PC-9 (cell line): ENCODE measurements around the gene PPM1J. TPM values are rescaled to one million over a fixed set of nuclear protein-coding genes. Genes with fewer than 3 reads are reported as not detected.

Experiments
- BruUV-seq: library from RNA; stranded (reverse); fragments of 400-500 nt; replicated peaks from 2 replicates; lab custom pipeline; 2021; lab: Mats Ljungman, UMichigan
- CTCF ChIA-PET: fragments of 300-600 bp; sonication (Branson Sonifier 250); formaldehyde crosslinking; loops from one replicate; lab custom pipeline; 2022; ENCODE audit warnings: antibody characterized with exemption; lab: Charles Lee
- POLR2A ChIA-PET: fragments of 300-600 bp; sonication (Branson Sonifier 250); formaldehyde crosslinking; loops from one replicate; lab custom pipeline; 2022; ENCODE audit warnings: antibody characterized with exemption; ENCODE audit not compliant: unreplicated experiment; lab: Charles Lee
- DNase-seq, 2 experiments: peaks; one replicate each; pipeline versions ENCODE4 v3.0.0 to v3.0.0-alpha.2; 2015 to 2022; ENCODE audit warnings: mixed read lengths in 1 of 2
- H2AFZ ChIP-seq: fragments of 200-600 bp; sonication (generic); 2 replicates; pipeline ENCODE4 v1.8.1; 2017; ENCODE audit warnings: antibody characterized with exemption
- H3F3A ChIP-seq: fragments of 200-600 bp; sonication (generic); 2 replicates; pipeline ENCODE4 v1.8.1; 2017; ENCODE audit warnings: antibody characterized with exemption, mild to moderate bottlenecking, low read depth; ENCODE audit not compliant: insufficient read depth
- H3K27ac ChIP-seq: fragments of 200-600 bp; sonication (generic); 2 replicates; pipeline ENCODE4 v1.6.1; 2016; ENCODE audit warnings: mixed run types
- H3K27me3 ChIP-seq: fragments of 200-600 bp; sonication (generic); 2 replicates; pipeline ENCODE4 v1.6.1; 2016; ENCODE audit warnings: low read depth, mixed run types; ENCODE audit not compliant: insufficient read depth
- H3K36me3 ChIP-seq: fragments of 200-600 bp; sonication (generic); 2 replicates; pipeline ENCODE4 v1.6.1; 2016; ENCODE audit warnings: low read depth, mixed run types
- H3K4me1 ChIP-seq: fragments of 200-600 bp; sonication (generic); replicated peaks from 2 replicates; pipeline ENCODE4 v1.6.1; 2016; ENCODE audit warnings: mixed run types; ENCODE audit not compliant: insufficient read depth
- H3K4me2 ChIP-seq: fragments of 200-600 bp; sonication (generic); 2 replicates; pipeline ENCODE4 v1.6.1; 2017; ENCODE audit warnings: mixed run types
- H3K4me3 ChIP-seq: fragments of 200-600 bp; sonication (generic); 2 replicates; pipeline ENCODE4 v1.6.1; 2016; ENCODE audit warnings: mixed run types
- H3K79me2 ChIP-seq: fragments of 200-600 bp; sonication (generic); 2 replicates; pipeline ENCODE4 v1.6.1; 2017; ENCODE audit warnings: low read depth, mixed run types
- H3K9me2 ChIP-seq: fragments of 200-600 bp; sonication (generic); 2 replicates; pipeline ENCODE4 v1.8.1; 2017; ENCODE audit warnings: mild to moderate bottlenecking; ENCODE audit not compliant: insufficient read depth
- H3K9me3 ChIP-seq: fragments of 200-600 bp; sonication (generic); 2 replicates; pipeline ENCODE4 v1.8.1; 2016; ENCODE audit warnings: low read depth; ENCODE audit not compliant: insufficient read depth
- H4K20me1 ChIP-seq: fragments of 200-600 bp; sonication (generic); 2 replicates; pipeline ENCODE4 v1.8.1; 2017; ENCODE audit not compliant: insufficient read depth
- CTCF ChIP-seq: fragments of 200-600 bp; sonication (generic); conservative IDR thresholded peaks from 2 replicates; pipeline ENCODE4 v1.6.1; 2017; ENCODE audit warnings: mixed run types, antibody characterized with exemption, mild to moderate bottlenecking, moderate library complexity
- EZH2 ChIP-seq: fragments of 200-600 bp; sonication (generic); IDR thresholded peaks from 2 replicates; pipeline ENCODE4 v1.8.0; 2017; ENCODE audit warnings: antibody characterized with exemption, low read depth
- intact Hi-C: fragments of 100-400 bp; cut with micrococcal nuclease; formaldehyde crosslinking; loops from one replicate; pipeline ENCODE4 v1.10.0; 2022; ENCODE audit not compliant: unreplicated experiment
- total RNA-seq: library from RNA; stranded (reverse); gene quantifications from 2 replicates; pipeline ENCODE4 v1.2.3, GENCODE V29; 2021

PPM1J gene
- total RNA-seq, 1 experiment from 2014 or later: 6.0 TPM

GRCh38 chr1:112700290-112701226 is 14.6 kb downstream of the PPM1J start:
- Histone ChIP-seq H3F3A (peaks cover 57% of the 10 kb centered on the region), H3K4me1 (peaks cover 68% of the 10 kb centered on the region), H3K4me2 (peak overlapping the region; percentile 64), H3K79me2 (peaks cover 32% of the 10 kb centered on the region), H2AFZ (no peak overlapping the region), H3K27me3 (no peaks in the 10 kb centered on the region), H3K4me3 (peak overlapping the region; percentile 5; the same call in 1 of the 2 replicates), H4K20me1 (no peaks in the 10 kb centered on the region), H3K36me3 (peaks cover 27% of the 10 kb centered on the region), H3K27ac (peak overlapping the region; percentile 49), H3K9me3 (no peaks in the 10 kb centered on the region), H3K9me2 (no peaks in the 10 kb centered on the region)
- CTCF ChIA-PET: interaction anchor here (0.7 kb wide), 1 partner anchor 145 kb away, joined by 3 read pairs; no protein-coding TSS in a partner anchor
- peak; percentile 84 to 96 for DNase-seq
- no peak for TF ChIP-seq CTCF
- TF ChIP-seq EZH2: no peak
- intact Hi-C loops: loop anchor here (10.0 kb wide), 1 partner anchor 236 kb away; no protein-coding TSS in a partner anchor
- POLR2A ChIA-PET: interaction anchor here (0.6 to 0.8 kb wide), 2 partner anchors 26 to 515 kb away, joined by 3 to 4 read pairs; partner anchors contain the start of gene MOV10
- BruUV-seq: no TSS peak

GRCh38 chr1:112699425-112700144 is 15.5 kb downstream of the PPM1J start:
- TF ChIP-seq CTCF (no peak), EZH2 (no peak)
- peaks cover 50% of the 10 kb centered on the region for H3F3A ChIP-seq
- no peak overlapping the region for H3K4me3 ChIP-seq
- H4K20me1 ChIP-seq: no peaks in the 10 kb centered on the region
- peak overlapping the region; percentile 49 for H3K27ac ChIP-seq
- H3K27me3 ChIP-seq: no peaks in the 10 kb centered on the region
- no TSS peak for BruUV-seq
- no peaks in the 10 kb centered on the region for H3K9me2 ChIP-seq
- ChIA-PET POLR2A (interaction anchor here (0.6 to 0.7 kb wide), 3 partner anchors 26 to 515 kb away, joined by 3 to 26 read pairs (median 14); no protein-coding TSS in a partner anchor), CTCF (interaction anchor here (0.7 kb wide), 2 partner anchors 146 to 373 kb away, joined by 3 read pairs; no protein-coding TSS in a partner anchor)
- peak overlapping the region; percentile 64; the same call in 1 of the 2 replicates for H3K4me2 ChIP-seq
- H3K36me3 ChIP-seq: peaks cover 27% of the 10 kb centered on the region
- H2AFZ ChIP-seq: no peak overlapping the region
- no peaks in the 10 kb centered on the region for H3K9me3 ChIP-seq
- intact Hi-C loops: loop anchor here (10.0 kb wide), 1 partner anchor 235 kb away; no protein-coding TSS in a partner anchor
- H3K79me2 ChIP-seq: peaks cover 31% of the 10 kb centered on the region
- no peak for DNase-seq
- H3K4me1 ChIP-seq: peaks cover 65% of the 10 kb centered on the region
